Osteocyte (in vitro differentiated cells): Measurements from ENCODE around the gene DDX51. TPM values are rescaled to one million over a fixed set of nuclear protein-coding genes. Genes with fewer than 3 reads are reported as not detected.

Experiments used
- DNase-seq: peaks from one replicate; pipeline ENCODE4 v3.0.0; 2021; ENCODE audit warnings: mixed read lengths; ENCODE audit not compliant: unreplicated experiment; ENCODE audit errors: extremely low spot score
- H3K27ac Mint-ChIP-seq: one replicate; pipeline ENCODE4 v1.8.0; 2021; ENCODE audit warnings: mild to moderate bottlenecking, mixed read lengths; ENCODE audit not compliant: unreplicated experiment
- H3K27me3 Mint-ChIP-seq: one replicate; pipeline ENCODE4 v1.8.0; 2021; ENCODE audit warnings: mixed read lengths; ENCODE audit not compliant: unreplicated experiment
- H3K36me3 Mint-ChIP-seq: one replicate; pipeline ENCODE4 v1.8.0; 2021; ENCODE audit warnings: mixed read lengths; ENCODE audit not compliant: unreplicated experiment
- H3K4me1 Mint-ChIP-seq: one replicate; pipeline ENCODE4 v1.8.0; 2021; ENCODE audit warnings: mixed read lengths; ENCODE audit not compliant: unreplicated experiment
- H3K4me3 Mint-ChIP-seq: one replicate; pipeline ENCODE4 v1.8.0; 2021; ENCODE audit warnings: mild to moderate bottlenecking, moderate library complexity, mixed read lengths; ENCODE audit not compliant: unreplicated experiment
- H3K9me3 Mint-ChIP-seq: one replicate; pipeline ENCODE4 v1.8.0; 2021; ENCODE audit warnings: mixed read lengths; ENCODE audit not compliant: unreplicated experiment
- total RNA-seq: library from RNA; stranded (reverse); gene quantifications from 2 replicates; pipeline ENCODE4 v1.2.1, GENCODE V29; 2021
- TF ChIP-seq, protein P1 (sequence below): fragments of 200-600 bp; sonication (generic); IDR thresholded peaks from 2 replicates; pipeline ENCODE4 v1.5.0; 2021; ENCODE audit warnings: antibody characterized with exemption, mild to moderate bottlenecking, moderate library complexity

DDX51 gene
- total RNA-seq, 1 donor from 2014 or later, result 17.7 TPM

- Mint-ChIP-seq H3K27ac (no peak overlapping the region), H3K27me3 (peaks cover 61% of the 10 kb centered on the region), H3K4me1 (peaks cover 1% of the 10 kb centered on the region), H3K36me3 (no peaks in the 10 kb centered on the region), H3K9me3 (no peaks in the 10 kb centered on the region), H3K4me3 (no peak overlapping the region)
- TF ChIP-seq, protein P1, sequence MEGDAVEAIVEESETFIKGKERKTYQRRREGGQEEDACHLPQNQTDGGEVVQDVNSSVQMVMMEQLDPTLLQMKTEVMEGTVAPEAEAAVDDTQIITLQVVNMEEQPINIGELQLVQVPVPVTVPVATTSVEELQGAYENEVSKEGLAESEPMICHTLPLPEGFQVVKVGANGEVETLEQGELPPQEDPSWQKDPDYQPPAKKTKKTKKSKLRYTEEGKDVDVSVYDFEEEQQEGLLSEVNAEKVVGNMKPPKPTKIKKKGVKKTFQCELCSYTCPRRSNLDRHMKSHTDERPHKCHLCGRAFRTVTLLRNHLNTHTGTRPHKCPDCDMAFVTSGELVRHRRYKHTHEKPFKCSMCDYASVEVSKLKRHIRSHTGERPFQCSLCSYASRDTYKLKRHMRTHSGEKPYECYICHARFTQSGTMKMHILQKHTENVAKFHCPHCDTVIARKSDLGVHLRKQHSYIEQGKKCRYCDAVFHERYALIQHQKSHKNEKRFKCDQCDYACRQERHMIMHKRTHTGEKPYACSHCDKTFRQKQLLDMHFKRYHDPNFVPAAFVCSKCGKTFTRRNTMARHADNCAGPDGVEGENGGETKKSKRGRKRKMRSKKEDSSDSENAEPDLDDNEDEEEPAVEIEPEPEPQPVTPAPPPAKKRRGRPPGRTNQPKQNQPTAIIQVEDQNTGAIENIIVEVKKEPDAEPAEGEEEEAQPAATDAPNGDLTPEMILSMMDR, result no peak
- DNase-seq, result no peak
Observed at GRCh38 chr12:132181570-132182200, 37.6 kb upstream of the DDX51 start.

- no peaks in the 10 kb centered on the region for H3K9me3 Mint-ChIP-seq
- no peaks in the 10 kb centered on the region for H3K4me1 Mint-ChIP-seq
- no peak overlapping the region for H3K4me3 Mint-ChIP-seq
- TF ChIP-seq, protein P1, result no peak
- H3K27me3 Mint-ChIP-seq, result peaks cover 54% of the 10 kb centered on the region
- H3K27ac Mint-ChIP-seq, result no peak overlapping the region
- no peaks in the 10 kb centered on the region for H3K36me3 Mint-ChIP-seq
- no peak for DNase-seq
Observed at GRCh38 chr12:132180648-132181546, 36.8 kb upstream of the DDX51 start.

DNA sequence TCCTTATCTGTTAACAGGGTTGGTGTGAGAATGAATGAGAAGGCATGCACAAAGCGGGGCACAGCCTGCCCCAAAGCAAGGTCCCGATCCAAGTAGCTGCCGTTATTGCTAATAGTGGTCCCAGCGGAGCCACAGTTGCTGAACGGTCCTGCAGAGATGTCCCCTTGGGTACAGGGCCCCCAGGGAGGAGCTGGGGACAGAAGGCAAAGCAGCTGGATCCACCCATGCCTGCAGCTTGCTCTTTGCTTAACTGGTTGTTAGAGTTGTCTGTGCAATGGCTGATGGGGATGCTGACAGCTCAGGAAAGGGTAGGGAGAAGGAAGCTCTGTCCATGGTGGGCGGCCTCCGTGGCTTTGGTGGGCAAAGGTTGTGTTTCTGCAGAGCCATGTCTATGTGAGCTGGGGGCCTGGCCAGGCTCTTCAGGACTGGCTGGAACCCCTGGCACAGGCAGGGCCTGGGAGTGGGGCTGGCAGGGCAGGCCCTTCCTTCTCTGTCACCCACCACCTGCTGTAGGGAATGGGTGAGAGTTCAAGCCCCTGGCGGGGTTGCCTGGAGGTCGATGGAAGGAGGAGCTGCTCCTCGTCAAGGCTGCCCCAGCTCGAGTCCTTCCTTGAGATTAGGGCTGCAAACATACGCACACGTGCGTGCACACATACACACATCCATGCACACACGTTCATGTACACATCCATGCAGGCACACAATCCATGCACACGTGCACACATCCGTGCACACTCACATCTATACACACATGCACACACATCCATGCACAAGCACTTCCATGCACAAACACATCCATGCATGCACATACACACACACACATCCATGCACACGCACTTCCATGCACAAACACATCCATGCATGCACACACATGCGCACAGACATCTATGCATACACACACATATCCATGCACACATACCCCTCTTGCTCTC lies 35.6 kb upstream of the DDX51 start:
- Mint-ChIP-seq H3K27me3 (peaks cover 45% of the 10 kb centered on the region), H3K9me3 (no peaks in the 10 kb centered on the region), H3K36me3 (no peaks in the 10 kb centered on the region), H3K4me3 (no peak overlapping the region), H3K27ac (no peak overlapping the region), H3K4me1 (no peaks in the 10 kb centered on the region)
- TF ChIP-seq, protein P1, result no peak
- DNase-seq, result no peak

DNA sequence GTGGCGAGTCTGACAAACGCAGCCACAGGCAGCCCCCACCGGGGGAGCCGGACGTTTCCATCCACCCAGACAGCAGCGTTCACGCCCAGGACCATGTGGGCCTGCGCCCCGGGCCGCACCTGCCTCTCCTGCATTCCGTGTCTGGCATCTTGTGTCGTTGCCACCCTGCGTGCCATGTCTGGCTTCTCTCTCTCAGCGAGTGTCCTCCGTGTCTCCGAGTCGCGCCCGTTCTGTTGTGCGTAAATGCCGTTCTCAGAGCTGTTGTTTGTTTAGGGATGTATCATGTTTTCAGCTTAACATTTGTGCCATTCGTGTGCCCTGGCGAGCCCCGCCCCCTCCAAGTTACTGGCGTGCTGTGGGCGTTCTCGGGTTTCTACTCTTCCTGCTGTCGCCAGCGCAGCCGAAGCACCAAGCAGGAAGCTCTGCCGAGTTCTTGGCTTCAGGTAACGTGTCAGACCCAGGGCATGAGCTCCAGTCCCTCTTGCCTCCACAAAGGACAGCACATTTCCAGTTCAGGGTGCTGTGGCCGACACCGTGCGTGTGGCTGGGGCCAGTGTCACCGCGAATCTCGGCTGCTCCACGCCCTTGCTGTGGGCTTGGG lies 34.8 kb upstream of the DDX51 start:
- Mint-ChIP-seq H3K4me3 (no peak overlapping the region), H3K9me3 (no peaks in the 10 kb centered on the region), H3K4me1 (no peaks in the 10 kb centered on the region), H3K27me3 (peaks cover 43% of the 10 kb centered on the region), H3K27ac (no peak overlapping the region), H3K36me3 (no peaks in the 10 kb centered on the region)
- no peak for DNase-seq
- TF ChIP-seq, protein P1, result no peak
